Kasumi-1 (cell line): ENCODE results near the gene SREBF1.
"Not testable (repeated sequence)": the region's sequence is repeated elsewhere in the genome, so short reads cannot be mapped to it uniquely, and the experiment has no call there.

Experiments
- DNase-seq, 2 experiments: peaks; one replicate each; lab custom pipeline; 2025; lab: John Stamatoyannopoulos, UW

Gene SREBF1

DNA sequence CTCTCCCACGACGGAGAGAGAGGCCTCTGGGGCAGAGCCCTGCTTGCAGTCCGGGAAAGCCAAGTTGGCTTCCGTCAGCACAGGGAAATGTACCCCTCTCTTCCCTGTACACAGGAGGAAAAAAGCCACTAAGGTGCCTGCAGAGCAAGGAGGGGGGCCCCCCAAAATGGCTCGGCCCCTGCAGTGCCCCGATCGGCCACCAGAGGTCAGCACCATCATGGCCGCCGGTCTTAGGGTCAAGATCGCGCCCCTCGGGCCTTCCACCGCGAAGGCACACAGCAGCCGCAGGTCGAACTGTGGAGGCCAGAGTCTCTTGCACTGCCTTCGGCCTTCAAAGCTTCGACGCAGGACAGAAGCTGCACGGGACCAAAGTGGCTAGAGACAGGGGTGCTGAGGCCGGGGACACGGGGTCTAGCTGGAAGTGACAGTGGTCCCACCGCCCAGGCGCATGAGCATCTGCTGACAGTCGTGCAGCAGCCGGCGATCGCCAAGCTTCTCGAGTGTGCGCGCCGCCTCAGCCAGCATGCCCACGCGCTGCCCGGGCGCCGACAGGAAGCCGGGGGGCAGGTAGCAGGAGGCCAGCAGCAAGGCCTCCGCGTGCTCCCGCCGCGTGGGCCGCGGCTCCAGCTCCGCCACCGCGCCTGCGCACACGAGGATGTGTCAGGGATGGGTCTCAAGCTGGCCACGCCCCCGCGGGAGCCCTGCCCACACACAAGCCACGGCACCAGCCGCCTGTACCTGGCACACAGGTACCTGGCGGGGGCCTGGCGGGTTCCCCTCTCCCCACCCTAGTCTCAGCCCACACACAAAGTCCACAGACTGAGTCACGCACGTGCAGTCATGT lies 24.4 kb downstream of the SREBF1 start:
- DNase-seq: no peak

DNA sequence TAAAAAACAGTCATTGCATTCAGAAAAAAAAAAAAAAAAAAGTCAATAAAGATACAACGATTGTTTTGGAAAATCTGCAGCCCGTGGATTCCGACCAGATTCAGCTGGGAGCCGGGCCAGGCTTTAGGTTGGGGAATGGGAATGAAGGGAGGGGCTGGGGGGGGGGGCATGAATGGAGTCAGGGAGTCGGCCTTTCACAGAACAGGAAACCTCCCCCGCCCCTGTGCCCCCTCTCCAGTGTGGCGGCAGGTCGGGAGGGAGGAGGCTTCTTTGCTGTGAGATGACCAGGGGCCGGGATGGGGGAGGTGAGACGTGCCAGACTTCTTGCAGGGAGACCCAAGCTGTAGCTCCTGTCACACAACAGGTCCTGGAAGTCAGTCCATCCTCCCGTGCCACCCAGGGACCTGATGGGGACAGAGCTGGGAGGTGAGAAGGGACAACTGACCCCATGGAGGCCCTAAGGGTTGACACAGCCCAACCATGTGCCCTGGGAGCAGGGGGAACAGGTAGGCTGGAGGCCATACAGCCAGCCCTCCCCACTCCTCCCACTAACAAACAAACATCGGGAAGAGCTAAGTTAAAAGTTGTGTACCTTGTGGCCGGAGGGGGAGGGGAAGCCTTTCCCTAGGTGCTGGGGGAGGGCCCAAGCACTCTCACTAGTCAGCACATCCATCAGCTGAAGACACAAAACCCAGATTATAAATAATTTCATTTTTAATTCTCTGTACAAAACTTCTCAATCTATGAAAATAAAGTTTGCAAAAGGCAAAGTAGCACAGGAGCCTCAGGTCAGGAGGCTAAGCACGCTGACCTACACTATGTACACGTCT lies 25.2 kb downstream of the SREBF1 start:
- DNase-seq: no peak

DNA sequence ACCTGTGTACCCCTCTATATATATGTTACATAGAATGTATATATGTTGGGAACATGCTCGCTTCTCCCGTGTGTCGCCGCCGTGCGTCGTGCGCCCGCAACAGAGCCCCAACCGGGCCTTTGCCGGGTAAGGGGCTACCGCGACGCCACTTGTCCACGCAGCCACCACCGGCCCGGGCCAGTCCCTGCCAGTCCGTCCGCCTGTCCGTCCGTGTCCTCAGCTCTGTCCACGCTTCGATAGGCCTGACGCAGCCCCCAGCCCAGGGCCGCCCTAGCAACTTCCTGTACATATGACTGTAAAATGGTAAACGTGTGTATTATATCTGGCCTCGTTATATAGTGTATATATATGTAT lies 25.9 kb downstream of the SREBF1 start:
- no peak for DNase-seq

DNA sequence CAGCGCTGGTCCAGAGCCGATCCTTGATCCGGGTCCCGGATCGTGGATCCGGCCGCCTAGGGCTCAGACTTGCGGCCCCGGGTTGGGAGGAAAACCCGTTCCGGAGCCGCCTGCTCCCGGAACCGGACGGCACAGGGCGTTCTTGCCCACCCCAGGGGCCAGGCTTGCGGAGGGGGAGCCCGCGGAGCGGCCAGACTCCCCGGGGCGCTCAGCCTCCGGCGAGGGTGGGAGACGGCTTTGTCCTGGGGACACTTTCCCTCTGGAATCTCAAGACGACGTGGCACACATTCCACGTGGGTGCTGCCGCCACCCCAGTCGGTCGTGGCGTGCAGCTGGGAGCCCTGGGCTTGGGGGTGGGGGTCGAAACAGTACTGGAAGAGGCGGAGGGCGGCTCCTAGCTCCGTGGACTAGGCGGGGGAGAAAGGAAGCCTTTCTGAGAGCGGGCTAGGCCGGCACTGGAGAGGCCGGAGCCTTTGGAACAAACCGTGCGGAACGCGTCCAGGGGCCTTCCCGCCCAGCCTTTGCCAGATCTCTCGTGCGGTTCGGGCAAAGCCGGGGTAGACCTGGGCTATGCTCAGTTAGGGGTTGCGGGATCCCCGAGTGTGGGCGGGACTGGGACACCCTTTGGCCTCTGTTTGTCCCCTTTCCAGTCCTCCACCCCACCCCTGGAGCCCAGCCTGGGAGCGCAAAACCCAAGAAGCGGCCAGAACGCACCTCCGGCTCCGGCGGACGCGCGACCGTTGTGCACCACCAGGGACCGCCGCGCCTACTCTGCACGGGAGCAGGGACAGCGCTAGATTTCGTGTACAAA lies 26.5 kb downstream of the SREBF1 start:
- no peak for DNase-seq

DNA sequence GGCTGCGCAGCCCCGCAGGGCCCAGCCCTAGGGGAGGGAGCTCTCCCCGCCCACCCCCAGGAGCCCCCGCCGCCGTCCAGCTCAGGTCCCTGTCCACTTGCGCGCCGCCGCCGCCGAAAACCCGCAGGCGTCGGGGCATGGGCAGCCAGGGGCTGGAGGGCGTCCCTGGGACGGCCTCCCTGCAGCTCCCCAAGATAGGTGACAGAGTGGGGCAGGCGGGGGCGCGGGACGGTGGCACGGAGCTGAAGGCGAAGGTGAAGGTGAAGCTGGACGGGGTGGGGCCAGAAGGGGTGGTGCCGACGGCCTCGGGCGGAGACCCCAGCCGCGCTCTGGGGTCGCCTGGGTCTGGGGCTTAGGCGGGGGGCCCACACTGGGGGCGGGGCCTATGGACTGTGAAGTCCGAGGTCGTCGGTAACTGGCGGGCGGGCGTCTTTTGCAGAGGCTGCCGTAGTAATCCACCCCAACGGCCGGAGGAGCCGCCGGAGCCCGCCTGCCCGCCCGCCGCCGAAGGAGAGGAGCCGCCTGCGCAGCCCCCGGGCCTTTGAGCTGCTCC lies 27.2 kb downstream of the SREBF1 start:
- DNase-seq: no peak

DNA sequence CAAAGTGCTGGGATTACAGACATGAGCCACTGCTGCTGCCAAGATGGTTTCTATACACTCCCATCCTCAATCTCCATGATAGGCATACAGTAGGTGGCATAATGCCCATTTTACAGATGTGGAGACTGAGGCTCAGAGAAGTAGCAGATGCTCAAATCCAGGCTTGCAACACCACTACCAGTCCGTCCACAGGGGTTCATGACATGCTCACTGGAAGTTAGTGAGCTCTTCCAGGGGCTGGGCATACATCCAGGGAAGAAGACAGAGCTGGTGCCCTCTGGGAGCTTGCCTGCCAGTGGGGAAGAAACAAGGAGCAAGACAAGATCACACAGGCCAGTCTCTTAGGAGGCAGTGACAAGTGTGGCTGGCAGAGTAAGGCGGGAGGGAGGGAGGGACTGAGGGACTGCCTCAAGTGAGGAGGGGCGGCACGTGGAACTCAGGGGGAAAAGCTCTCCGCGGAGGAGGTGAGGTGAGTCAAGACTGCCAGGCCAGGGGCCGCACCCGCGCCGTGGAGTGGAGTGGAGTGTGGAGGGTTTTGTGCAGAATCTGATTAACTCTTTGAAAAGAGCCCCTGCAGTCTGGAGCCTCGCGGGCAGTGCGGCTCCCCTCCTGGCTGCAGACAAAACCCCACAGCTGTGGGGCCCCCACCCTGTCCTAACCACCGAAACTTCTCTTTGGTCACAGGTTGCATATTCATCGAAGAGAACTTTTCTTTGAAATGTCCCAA lies 27.9 kb downstream of the SREBF1 start:
- DNase-seq: no peak

DNA sequence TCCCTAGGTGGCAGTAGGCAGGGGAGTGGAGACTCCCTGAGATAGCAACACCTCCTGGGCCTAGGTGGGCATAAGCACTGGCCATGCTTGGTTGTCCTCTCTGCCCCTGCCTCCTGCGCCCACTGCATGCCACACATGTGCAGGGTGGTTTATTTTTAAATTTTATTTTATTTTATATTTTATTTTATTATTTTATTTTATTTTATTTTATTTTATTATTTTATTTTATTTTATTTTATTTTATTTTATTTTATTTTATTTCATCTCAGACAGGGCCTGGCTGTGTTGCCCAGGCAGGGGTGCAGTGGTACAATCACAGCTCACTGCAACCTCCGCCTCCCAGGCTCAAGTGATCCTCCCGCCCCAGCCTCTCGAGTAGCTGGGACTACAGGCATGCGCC lies 28.6 kb downstream of the SREBF1 start:
- not testable (repeated sequence) for DNase-seq

DNA sequence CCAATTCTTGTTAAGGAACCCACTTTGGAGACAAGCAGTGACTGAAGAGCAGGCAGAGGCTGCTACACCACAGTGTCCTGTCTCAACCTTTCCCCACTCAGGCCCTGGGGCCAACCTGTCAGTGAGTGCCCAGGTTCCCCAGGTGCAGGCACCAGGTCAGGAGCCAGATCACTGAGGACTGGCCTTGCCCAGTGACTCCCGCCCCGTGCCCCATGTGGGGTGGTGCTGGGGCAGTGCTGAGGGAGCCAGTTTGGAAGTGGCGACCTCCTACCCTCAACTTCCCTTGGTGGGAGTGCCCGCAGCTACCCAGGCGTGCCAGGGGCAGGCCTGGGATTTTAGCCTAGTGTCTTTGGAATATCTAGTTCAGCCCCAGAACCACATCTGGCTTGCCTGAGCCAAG lies 29.3 kb downstream of the SREBF1 start:
- no peak for DNase-seq

DNA sequence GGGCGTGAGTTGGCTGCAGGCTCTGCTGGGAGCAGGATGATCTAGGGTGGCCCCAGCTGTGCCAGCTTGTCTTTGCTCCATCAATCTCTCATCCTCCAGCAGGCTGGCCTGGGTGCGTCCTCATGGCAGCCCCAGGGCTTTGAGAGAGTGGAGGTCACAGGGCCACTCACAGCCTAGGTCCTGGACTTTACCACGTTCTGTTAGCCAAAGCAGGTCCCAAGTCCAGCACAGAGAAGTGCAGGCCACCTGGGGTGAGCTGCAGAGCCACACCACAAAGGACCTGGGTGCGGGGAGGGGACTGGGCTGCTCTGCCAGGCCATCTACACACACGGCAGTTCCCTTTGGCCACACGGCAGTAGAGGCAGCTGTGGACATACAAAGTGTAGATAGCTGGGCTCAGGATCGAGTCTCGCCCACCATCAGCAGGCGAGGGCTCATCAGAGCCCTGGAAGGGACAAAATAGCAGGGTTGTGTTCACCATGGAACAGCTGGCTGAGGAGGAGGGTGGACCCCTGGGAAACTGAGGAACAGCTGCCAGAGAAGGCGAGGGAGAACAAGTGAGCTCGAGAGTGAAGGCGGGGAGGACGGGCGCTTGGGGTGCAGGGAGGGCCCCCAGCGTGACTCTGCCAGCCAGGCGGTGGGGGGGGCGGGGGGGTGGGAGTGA lies 30.0 kb downstream of the SREBF1 start:
- DNase-seq: no peak

DNA sequence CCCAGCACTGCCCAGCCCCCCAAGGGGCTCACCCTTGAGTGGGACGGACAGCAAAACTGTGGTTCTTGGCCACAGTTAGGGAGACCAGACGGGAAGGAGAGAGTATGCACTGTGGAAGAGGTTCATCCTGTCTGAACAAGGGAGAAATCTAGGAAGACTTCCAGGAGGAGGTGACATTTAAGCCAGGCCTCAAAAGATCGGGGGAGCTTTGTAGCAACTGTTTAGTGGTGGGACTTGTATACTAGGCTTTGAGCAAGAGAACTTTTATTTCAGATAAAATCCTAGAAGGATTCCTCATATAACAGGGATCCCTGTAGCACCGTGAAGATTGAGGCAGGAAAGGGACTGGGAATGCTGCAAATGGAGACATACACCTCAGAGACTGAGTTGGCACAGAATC lies 30.8 kb downstream of the SREBF1 start:
- DNase-seq: no peak

DNA sequence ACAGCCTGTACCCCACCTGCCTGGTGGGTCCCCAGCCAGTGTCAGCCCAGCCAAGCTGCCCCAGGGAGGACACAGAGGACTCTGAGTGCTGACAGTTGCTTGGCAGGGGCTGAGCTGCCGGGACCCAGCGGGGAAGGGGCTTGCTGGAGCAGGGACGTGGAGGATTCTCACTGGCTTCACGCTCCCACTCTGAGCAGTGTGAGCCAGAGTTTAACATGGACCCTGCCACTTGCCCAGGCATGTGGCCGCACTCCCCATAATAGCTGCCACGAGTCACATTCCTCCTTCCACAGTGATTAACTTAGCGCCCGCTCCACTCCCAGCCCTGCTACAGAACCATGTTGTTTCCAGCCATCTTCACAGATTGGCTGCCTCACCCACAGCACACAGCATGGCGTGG lies 31.2 kb downstream of the SREBF1 start:
- no peak for DNase-seq

DNA sequence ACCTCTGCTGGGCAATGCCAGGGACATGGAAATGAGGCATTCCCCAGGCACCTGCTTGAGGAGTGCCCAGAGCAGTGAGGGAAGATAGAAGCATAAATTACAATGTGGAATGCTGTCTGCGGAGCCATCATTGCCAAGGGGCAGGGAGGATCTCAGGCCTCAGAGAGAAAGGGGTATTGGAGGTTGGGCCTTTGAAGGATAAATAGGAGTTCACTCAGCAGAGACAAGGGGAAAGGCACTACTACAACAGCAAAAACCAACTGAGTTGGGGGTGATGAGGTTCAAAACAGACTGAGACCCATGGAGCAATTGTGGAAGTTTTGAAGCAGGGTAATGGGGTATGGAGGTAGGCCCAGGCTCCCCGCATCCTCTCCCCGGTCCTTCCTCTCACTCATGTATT lies 32.8 kb downstream of the SREBF1 start:
- DNase-seq: no peak

DNA sequence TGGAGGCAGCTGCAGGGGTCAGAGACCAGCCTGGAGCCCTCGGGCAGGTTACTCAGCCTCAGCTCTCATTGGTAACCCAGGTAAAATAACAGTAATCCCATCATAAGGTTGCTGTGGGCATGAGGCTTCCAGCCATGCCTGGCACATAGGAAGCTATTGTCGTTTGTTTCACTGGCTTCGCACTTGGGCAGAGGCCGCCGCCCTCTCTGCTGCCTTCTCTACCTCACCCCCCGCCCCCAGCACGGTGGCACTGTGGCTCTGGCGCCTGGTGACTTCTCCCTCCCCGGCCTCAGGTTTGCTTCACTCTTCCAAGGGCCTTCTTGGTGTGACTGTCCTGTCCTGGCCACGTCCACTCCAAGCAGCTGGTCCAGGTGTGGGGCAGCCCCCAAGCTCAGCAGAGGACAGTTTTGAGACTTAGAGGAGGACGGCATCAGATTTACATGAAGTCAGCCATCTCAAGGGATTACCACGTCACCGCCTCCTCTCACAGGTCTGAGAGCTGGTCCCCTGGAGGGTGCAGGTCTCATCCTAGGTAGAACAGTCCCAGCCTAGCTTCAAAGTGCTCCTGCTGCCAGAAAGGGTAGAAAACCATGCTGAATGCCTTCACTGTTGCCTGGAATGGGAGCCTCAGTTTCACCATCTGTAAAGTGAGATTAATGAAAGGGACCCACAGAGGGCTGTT lies 34.8 kb downstream of the SREBF1 start:
- DNase-seq: no peak

DNA sequence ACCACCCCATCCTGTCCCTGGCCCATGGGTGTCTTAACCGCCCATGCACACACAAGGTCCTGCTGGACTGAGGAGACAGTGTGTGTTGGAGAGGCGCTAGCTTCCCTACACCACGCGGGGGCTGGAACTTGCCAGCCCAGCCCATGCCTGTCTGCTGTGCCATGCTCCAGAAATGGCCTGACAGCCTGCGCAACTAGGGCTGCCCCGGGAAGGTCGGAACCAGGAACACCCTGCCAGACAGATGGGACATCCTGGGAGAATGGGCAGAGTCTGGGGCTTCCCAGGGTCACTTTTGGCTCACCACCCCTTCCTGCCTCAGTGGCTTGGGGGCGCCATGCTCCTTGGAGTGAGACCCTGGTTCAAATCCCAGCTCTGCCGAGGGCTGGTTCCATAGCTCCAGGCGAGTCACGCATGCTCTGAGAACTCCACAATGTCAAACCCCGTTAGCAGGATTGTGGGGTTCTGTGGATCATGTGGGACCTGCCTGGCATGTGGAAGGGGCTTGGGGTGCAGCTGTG lies 36.2 kb downstream of the SREBF1 start:
- DNase-seq: no peak

DNA sequence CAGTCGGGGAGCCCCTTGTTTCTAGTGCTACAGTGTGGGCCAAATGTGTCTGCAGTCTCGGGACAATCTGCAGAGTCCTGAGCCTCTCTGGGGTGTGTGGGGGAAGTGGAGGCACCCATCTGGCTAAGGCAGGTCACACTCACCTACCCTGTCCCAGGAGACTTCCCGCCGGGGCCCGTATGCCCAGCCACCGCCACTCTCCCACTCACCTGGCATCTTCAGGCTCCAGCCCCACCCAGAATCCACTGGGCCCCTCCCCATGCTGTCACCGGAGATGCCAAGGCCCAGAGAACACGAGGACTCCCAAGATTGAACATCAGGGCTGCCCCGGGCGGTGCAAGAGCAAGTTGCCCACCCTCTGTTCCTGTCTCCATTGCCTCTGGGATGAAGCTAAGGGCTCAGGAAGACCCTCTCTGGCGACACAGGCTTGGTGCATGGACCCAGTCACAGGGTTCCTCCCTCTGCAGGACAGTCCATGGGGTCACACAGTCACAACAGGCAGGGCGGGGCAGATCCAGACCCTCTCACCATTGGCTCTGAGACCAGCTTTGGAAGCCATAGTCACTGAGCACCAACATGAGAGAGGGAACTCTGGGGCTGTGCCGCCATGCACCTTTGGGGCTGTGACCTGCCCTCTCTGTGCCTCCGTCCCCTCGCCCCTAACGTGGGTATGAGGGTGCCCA lies 38.1 kb downstream of the SREBF1 start:
- DNase-seq: no peak

DNA sequence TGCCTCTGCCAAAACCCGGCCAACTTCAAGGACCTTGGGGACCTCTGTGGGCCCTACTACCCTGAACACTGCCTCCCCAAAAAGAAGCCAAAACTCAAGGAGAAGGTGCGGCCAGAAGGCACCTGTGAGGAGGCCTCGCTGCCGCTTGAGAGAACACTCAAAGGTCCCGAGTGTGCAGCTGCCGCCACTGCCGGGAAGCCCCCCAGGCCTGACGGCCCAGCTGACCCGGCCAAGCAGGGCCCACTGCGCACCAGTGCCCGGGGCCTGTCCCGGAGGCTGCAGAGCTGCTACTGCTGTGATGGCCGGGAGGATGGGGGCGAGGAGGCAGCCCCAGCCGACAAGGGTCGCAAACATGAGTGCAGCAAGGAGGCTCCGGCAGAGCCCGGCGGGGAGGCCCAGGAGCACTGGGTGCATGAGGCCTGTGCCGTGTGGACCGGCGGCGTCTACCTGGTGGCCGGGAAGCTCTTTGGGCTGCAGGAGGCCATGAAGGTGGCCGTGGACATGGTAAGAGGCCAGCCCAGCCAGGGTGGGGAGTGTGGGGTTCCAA lies 38.7 kb downstream of the SREBF1 start:
- DNase-seq: no peak

DNA sequence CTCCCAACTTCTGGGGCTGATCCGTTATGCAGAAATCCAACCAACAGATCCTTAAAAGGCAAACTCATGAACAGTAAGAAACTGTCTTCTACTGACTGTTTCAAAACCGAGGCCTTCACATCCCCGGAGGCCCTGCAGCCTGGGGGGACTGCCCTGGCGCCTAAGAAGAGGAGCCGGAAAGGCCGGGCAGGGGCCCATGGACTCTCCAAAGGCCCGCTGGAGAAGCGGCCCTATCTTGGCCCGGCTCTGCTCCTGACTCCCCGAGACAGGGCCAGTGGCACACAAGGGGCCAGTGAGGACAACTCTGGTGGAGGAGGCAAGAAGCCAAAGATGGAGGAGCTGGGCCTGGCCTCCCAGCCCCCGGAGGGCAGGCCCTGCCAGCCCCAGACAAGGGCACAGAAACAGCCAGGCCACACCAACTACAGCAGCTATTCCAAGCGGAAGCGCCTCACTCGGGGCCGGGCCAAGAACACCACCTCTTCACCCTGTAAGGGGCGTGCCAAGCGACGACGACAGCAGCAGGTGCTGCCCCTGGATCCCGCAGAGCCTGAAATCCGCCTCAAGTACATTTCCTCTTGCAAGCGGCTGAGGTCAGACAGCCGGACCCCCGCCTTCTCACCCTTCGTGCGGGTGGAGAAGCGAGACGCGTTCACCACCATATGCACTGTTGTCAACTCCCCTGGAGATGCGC lies 39.5 kb downstream of the SREBF1 start:
- no peak for DNase-seq

DNA sequence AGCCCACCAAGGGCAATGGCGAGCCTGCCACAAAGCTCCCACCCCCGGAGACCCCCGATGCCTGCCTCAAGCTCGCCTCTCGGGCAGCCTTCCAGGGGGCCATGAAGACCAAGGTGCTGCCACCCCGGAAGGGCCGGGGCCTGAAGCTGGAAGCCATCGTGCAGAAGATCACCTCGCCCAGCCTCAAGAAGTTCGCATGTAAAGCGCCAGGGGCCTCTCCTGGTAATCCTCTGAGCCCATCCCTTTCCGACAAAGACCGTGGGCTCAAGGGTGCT lies 40.1 kb downstream of the SREBF1 start:
- DNase-seq: no peak
